ENCODE data around the gene NRIP2. TPM values are rescaled to one million over a fixed set of nuclear protein-coding genes. Genes with fewer than 3 reads are reported as not detected.

The NRIP2 gene
- total RNA-seq, 4 donors from 2014 or later = 1.3 to 5.2 (median 2.0) TPM; not detected in 1

DNA sequence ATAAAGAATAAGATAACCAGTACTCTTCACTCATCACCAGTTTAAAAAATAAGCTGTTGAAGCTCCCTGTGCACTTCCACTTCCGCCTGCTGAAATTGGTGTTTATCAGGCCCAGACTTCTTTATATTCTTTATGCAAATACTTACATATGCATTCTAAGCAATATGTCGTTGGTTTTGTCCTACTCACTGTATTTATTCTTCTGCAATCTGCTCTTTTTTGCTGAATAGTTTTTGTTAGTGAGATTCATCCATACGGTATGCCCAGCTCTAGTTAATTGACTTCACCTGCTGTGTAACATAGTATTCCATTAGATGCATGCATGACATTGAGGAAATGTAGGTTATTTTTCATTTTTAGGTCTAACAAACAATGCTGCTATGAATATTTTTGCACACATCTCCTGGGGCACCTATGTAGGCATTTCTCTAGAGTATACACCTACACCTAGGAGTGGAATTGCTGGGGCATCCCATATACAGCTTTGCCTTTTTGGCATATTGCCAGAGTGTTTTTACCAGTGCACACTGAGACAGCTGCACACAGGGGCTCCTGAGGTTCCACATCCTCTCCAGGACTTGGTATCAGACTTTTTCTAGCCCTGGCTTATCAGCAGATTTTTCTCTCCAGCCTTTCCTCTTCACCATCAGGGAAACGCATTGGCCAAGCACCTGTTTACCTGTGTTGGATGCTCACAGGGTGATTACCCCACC is 1.0 kb upstream of the NRIP2 start:
- in situ Hi-C loops (cut with MboI; ENCODE audit: low sequenced_read_pairs in 4 of 4) = no loop called here
- no peak overlapping the region for H3K27ac ChIP-seq
- no peak for ATAC-seq
- intact Hi-C loops (cut with DNase I; ENCODE audit: low total_unique reads) = no loop called here
- H3K27me3 ChIP-seq = peaks cover 0 to 4% (median 0%) of the 10 kb centered on the region in 3 donors
- no peak for TF ChIP-seq CTCF (IDR thresholded peaks at IDR 0.05 in 4 of 5, conservative IDR thresholded peaks at IDR 0.05 in 1 of 5)
- TF ChIP-seq POLR2A (IDR thresholded peaks at IDR 0.05) = no peak
- H3K4me3 ChIP-seq = no peak overlapping the region
- no peak for DNase-seq
- no peaks in the 10 kb centered on the region for H3K9me3 ChIP-seq
- no peaks in the 10 kb centered on the region for H3K36me3 ChIP-seq
- peaks cover 0 to 6% of the 10 kb centered on the region in 2 donors for H3K4me1 ChIP-seq

DNA sequence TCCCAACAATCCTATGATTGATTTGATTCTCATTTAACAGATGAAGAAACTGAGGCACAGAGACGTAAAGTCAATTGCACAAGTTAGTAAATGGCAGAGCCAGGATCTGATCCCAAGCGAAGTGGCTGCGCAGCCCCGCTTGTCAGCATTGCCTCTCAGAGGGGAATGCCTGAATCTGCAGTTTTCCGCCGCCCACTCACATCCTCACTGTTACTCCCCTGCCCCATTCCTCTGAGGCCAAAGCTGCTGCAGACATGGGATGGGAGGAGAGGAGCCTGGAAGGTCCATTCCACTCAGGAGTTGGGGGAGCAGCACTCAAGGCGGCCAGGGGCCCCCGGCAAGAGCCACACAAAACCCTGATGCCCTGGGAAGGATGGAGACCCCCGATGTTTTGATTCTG is 1.0 kb downstream of the NRIP2 start:
- no peak for DNase-seq
- no peak overlapping the region for H3K27ac ChIP-seq
- TF ChIP-seq POLR2A (IDR thresholded peaks at IDR 0.05) (no peak), CTCF (IDR thresholded peaks at IDR 0.05 in 4 of 5, conservative IDR thresholded peaks at IDR 0.05 in 1 of 5) (no peak)
- no peak overlapping the region for H3K4me3 ChIP-seq
- peaks cover 0 to 6% of the 10 kb centered on the region in 2 donors for H3K4me1 ChIP-seq
- H3K9me3 ChIP-seq = no peaks in the 10 kb centered on the region
- peaks cover 0 to 4% (median 0%) of the 10 kb centered on the region in 3 donors for H3K27me3 ChIP-seq
- in situ Hi-C loops (cut with MboI; ENCODE audit: low sequenced_read_pairs in 4 of 4) = no loop called here
- H3K36me3 ChIP-seq = peaks cover 0 to 2% of the 10 kb centered on the region in 2 donors
- no peak for ATAC-seq
- intact Hi-C loops (cut with DNase I; ENCODE audit: low total_unique reads) = no loop called here

GRCh38 chr12:2833327-2833726 is 1.5 kb downstream of the NRIP2 start:
- Histone ChIP-seq H3K27ac (no peak overlapping the region), H3K4me3 (no peak overlapping the region), H3K36me3 (peaks cover 0 to 7% of the 10 kb centered on the region in 2 donors), H3K4me1 (peaks cover 0 to 6% of the 10 kb centered on the region in 2 donors), H3K27me3 (peaks cover 0 to 4% (median 0%) of the 10 kb centered on the region in 3 donors), H3K9me3 (no peaks in the 10 kb centered on the region)
- ATAC-seq (no peak), DNase-seq (no peak)
- intact Hi-C loops (cut with DNase I; ENCODE audit: low total_unique reads) (no loop called here), in situ Hi-C loops (cut with MboI; ENCODE audit: low sequenced_read_pairs in 4 of 4) (no loop called here)
- TF ChIP-seq CTCF (IDR thresholded peaks at IDR 0.05 in 4 of 5, conservative IDR thresholded peaks at IDR 0.05 in 1 of 5) (no peak), POLR2A (IDR thresholded peaks at IDR 0.05) (no peak)

- Histone ChIP-seq H3K36me3 (peaks cover 0 to 13% of the 10 kb centered on the region in 2 donors), H3K27me3 (peaks cover 0 to 4% (median 0%) of the 10 kb centered on the region in 3 donors), H3K4me3 (no peak overlapping the region), H3K27ac (no peak overlapping the region), H3K4me1 (peaks cover 0 to 6% of the 10 kb centered on the region in 2 donors), H3K9me3 (no peaks in the 10 kb centered on the region)
- in situ Hi-C loops (cut with MboI; ENCODE audit: low sequenced_read_pairs in 4 of 4) = no loop called here
- ATAC-seq = no peak
- no peak for DNase-seq
- intact Hi-C loops (cut with DNase I; ENCODE audit: low total_unique reads) = no loop called here
- TF ChIP-seq POLR2A (IDR thresholded peaks at IDR 0.05) = no peak
- TF ChIP-seq CTCF (IDR thresholded peaks at IDR 0.05 in 4 of 5, conservative IDR thresholded peaks at IDR 0.05 in 1 of 5) = no peak
These were observed 2.2 kb downstream of the NRIP2 start for GRCh38 chr12:2832550-2833127.

Data from gastrocnemius medialis (tissue), 4 donors.